Common myeloid progenitor, CD34-positive (primary cell): ENCODE data around the gene AMPD3.

Experiments
- CTCF ChIA-PET: fragments of 350-600 bp; sonication (Branson Sonifier 250); formaldehyde crosslinking; loops from one replicate; lab custom pipeline; 2021; ENCODE audit warnings: antibody characterized with exemption; lab: Charles Lee
- POLR2A ChIA-PET: fragments of 350-600 bp; sonication (Branson Sonifier 250); formaldehyde crosslinking; loops from one replicate; lab custom pipeline; 2021; ENCODE audit warnings: antibody characterized with exemption; lab: Charles Lee
- DNase-seq, 3 donors: peaks; one replicate each; pipeline versions ENCODE4 v3.0.0 to v3.0.0-alpha.2; 2013
- H3K27ac ChIP-seq, 2 experiments: 1 replicate in 1 of 2; 2 replicates in 1 of 2; pipeline ENCODE4 v1.7.0; 2013; ENCODE audit warnings: inconsistent platforms in 2 of 2, low read length in 2 of 2, mild to moderate bottlenecking in 2 of 2, low read depth in 1 of 2, moderate library complexity in 1 of 2; ENCODE audit not compliant: severe bottlenecking in 2 of 2, insufficient read depth in 1 of 2, poor library complexity in 1 of 2
- H3K27me3 ChIP-seq, 5 experiments: replicated peaks in 2 of 5; 1 replicate in 3 of 5; 2 replicates in 2 of 5; pipeline versions ENCODE4 v1.6.1 to v1.7.0; 2013; ENCODE audit warnings: low read length in 4 of 5, mild to moderate bottlenecking in 2 of 5, moderate library complexity in 2 of 5, inconsistent platforms in 1 of 5; ENCODE audit not compliant: insufficient read depth in 5 of 5, control insufficient read depth in 4 of 5
- H3K36me3 ChIP-seq, 4 experiments: 1 replicate in 2 of 4; 2 replicates in 2 of 4; pipeline versions ENCODE4 v1.6.1 to v1.7.0; 2013; ENCODE audit warnings: low read length in 3 of 4, control low read depth in 1 of 4, mild to moderate bottlenecking in 1 of 4; ENCODE audit not compliant: control insufficient read depth in 4 of 4, insufficient read depth in 4 of 4
- H3K4me1 ChIP-seq, 4 experiments: 1 replicate in 3 of 4; 2 replicates in 1 of 4; pipeline versions ENCODE4 v1.6.1 to v1.7.1; 2013; ENCODE audit warnings: low read length in 3 of 4, mild to moderate bottlenecking in 3 of 4, control low read depth in 1 of 4, inconsistent platforms in 1 of 4, moderate library complexity in 1 of 4; ENCODE audit not compliant: control insufficient read depth in 4 of 4, insufficient read depth in 4 of 4; ENCODE audit errors: control extremely low read depth in 1 of 4
- H3K4me3 ChIP-seq, 7 experiments: 1 replicate in 4 of 7; 2 replicates in 3 of 7; pipeline versions ENCODE4 v1.5.1 to v1.7.0; 2013; ENCODE audit warnings: mild to moderate bottlenecking in 7 of 7, low read length in 6 of 7, moderate library complexity in 6 of 7, inconsistent platforms in 2 of 7, low read depth in 2 of 7, control low read depth in 1 of 7; ENCODE audit not compliant: insufficient read depth in 4 of 7, control insufficient read depth in 1 of 7; ENCODE audit errors: extremely low read depth in 1 of 7
- H3K9me3 ChIP-seq, 5 experiments: 1 replicate in 4 of 5; 2 replicates in 1 of 5; pipeline versions ENCODE4 v1.6.1 to v1.7.1; 2013; ENCODE audit warnings: low read length in 4 of 5, mild to moderate bottlenecking in 2 of 5, inconsistent platforms in 1 of 5, low read depth in 1 of 5, moderate library complexity in 1 of 5; ENCODE audit not compliant: control insufficient read depth in 4 of 5, insufficient read depth in 2 of 5; ENCODE audit errors: control extremely low read depth in 1 of 5
- WGBS: methylation state at CpG from one replicate; pipeline ENCODE4 v1.1.5; 2013; ENCODE audit not compliant: insufficient coverage; 5-methylcytosine and 5-hydroxymethylcytosine counted together

AMPD3 gene

GRCh38 chr11:10518891-10519290, 63.8 kb downstream of the AMPD3 start:
- Histone ChIP-seq H3K4me3 (no peak overlapping the region), H3K27me3 (no peaks in the 10 kb centered on the region), H3K36me3 (peaks cover 16 to 42% (median 28%) of the 10 kb centered on the region in 4 experiments), H3K9me3 (no peaks in the 10 kb centered on the region), H3K4me1 (peaks cover 0 to 8% (median under 1%) of the 10 kb centered on the region in 4 experiments), H3K27ac (no peak overlapping the region)
- CTCF ChIA-PET = interaction anchor here (1.3 to 2.8 kb wide), 7 partner anchors 9 to 216 kb away, joined by 3 to 11 read pairs (median 5); partner anchors contain the start of gene RNF141
- POLR2A ChIA-PET = no interaction called here
- no CpG with 5 or more reads among the region's 2 CpGs for WGBS
- DNase-seq = no peak

DNA sequence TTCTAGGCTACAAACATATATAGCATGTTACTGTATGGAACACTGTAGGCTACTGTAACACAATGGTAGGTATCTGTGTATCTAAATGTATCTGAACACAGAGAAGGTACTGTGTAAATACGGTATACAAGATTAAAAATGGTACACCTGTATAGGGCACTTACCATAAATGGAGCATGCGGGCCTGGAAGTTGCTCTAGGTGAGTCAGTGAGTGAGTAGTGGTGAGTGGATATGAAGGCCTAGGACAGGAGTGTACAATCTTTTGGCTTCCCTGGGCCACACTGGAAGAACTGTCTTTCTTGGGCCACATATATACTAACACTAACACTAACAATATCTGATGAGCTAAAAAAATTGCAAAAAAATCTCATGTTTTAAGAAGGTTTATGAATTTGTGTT, 64.6 kb downstream of the AMPD3 start:
- no peak for DNase-seq
- WGBS = 100% methylated on average over 1 of the region's 2 CpGs

GRCh38 chr11:10520562-10520961, 65.5 kb downstream of the AMPD3 start:
- no peak for DNase-seq
- WGBS = no CpG with 5 or more reads among the region's 2 CpGs
- peaks cover 0 to 15% (median under 1%) of the 10 kb centered on the region in 4 experiments for H3K4me1 ChIP-seq
- H3K4me3 ChIP-seq = no peak overlapping the region
- ChIA-PET CTCF (interaction anchor here (0.7 to 2.8 kb wide), 17 partner anchors 10 to 221 kb away, joined by 3 to 11 read pairs (median 3); partner anchors contain the start of gene RNF141), POLR2A (no interaction called here)
- H3K27ac ChIP-seq = no peak overlapping the region
- H3K36me3 ChIP-seq = peaks cover 13 to 42% (median 29%) of the 10 kb centered on the region in 4 experiments
- H3K27me3 ChIP-seq = no peaks in the 10 kb centered on the region
- H3K9me3 ChIP-seq = no peaks in the 10 kb centered on the region

More for the DNA sequence above, 64.6 kb downstream of the AMPD3 start:
- ChIA-PET POLR2A (no interaction called here), CTCF (interaction anchor here (0.9 to 2.8 kb wide), 12 partner anchors 9 to 222 kb away, joined by 3 to 11 read pairs (median 5); no protein-coding TSS in a partner anchor)
- H3K27ac ChIP-seq = no peak overlapping the region
- no peaks in the 10 kb centered on the region for H3K9me3 ChIP-seq
- H3K4me3 ChIP-seq = no peak overlapping the region
- H3K36me3 ChIP-seq = peaks cover 16 to 44% (median 27%) of the 10 kb centered on the region in 4 experiments
- no peaks in the 10 kb centered on the region for H3K27me3 ChIP-seq
- H3K4me1 ChIP-seq = peaks cover 0 to 12% (median under 1%) of the 10 kb centered on the region in 4 experiments

GRCh38 chr11:10522276-10522675, 67.2 kb downstream of the AMPD3 start:
- POLR2A ChIA-PET = no interaction called here
- CTCF ChIA-PET = no interaction called here
- Histone ChIP-seq H3K27me3 (no peaks in the 10 kb centered on the region), H3K4me3 (no peak overlapping the region), H3K4me1 (peaks cover 0 to 15% (median under 1%) of the 10 kb centered on the region in 4 experiments), H3K36me3 (peaks cover 21 to 52% (median 27%) of the 10 kb centered on the region in 4 experiments), H3K9me3 (no peaks in the 10 kb centered on the region), H3K27ac (no peak overlapping the region)
- WGBS = 83% methylated on average over 1 of the region's 1 CpG
- DNase-seq = no peak

GRCh38 chr11:10522921-10523320, 67.9 kb downstream of the AMPD3 start:
- peaks cover 23 to 57% (median 28%) of the 10 kb centered on the region in 4 experiments for H3K36me3 ChIP-seq
- 72% methylated on average over 2 of the region's 2 CpGs for WGBS
- no peak overlapping the region for H3K4me3 ChIP-seq
- peaks cover 0 to 15% (median under 1%) of the 10 kb centered on the region in 4 experiments for H3K4me1 ChIP-seq
- no peaks in the 10 kb centered on the region for H3K9me3 ChIP-seq
- no peaks in the 10 kb centered on the region for H3K27me3 ChIP-seq
- CTCF ChIA-PET = interaction anchor here (1.1 to 1.3 kb wide), 3 partner anchors 19 to 216 kb away, joined by 3 to 4 read pairs (median 4); partner anchors contain the start of gene RNF141
- DNase-seq = peak in 1 of 3 donors; percentile 28
- POLR2A ChIA-PET = no interaction called here
- no peak overlapping the region for H3K27ac ChIP-seq

DNA sequence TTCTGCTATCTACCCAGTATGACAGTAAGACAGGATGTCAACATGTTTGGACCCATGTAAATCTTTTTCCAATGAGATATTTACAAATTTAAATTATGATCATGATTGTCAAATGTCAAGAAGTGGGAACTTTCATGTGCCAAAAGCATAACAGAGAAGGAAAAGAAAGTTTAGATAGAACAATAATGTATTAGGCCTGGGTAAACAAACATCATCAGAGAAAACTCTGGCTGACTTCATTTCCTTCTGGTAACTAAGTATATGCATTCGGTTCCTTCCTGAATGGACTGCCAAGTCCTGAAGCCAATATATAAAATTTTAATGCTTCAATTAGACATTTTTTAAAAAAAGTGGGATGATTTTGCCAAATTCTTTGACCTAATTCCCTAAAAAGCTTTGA, 69.4 kb downstream of the AMPD3 start:
- WGBS = 100% methylated on average over 1 of the region's 1 CpG
- Histone ChIP-seq H3K27me3 (no peaks in the 10 kb centered on the region), H3K27ac (no peak overlapping the region), H3K4me3 (no peak overlapping the region), H3K4me1 (peaks cover 0 to 15% (median under 1%) of the 10 kb centered on the region in 4 experiments), H3K36me3 (peaks cover 29 to 60% (median 35%) of the 10 kb centered on the region in 4 experiments), H3K9me3 (no peaks in the 10 kb centered on the region)
- CTCF ChIA-PET = interaction anchor here (1.3 kb wide), 1 partner anchor 122 kb away, joined by 3 read pairs; no protein-coding TSS in a partner anchor
- no peak for DNase-seq
- POLR2A ChIA-PET = no interaction called here
